AG04450 (cell line): ENCODE results near the gene SNORC. TPM values are rescaled to one million over a fixed set of nuclear protein-coding genes. Genes with fewer than 3 reads are reported as not detected.

ENCODE experiments used
- CTCF ChIA-PET: fragments of 300-600, 350-600 bp; formaldehyde crosslinking; extraction: SDS; loops from one replicate; lab custom pipeline; 2022; ENCODE audit warnings: antibody characterized with exemption, inconsistent platforms; lab: Charles Lee
- POLR2A ChIA-PET: fragments of 350-600 bp; formaldehyde crosslinking; extraction: SDS; loops from one replicate; lab custom pipeline; 2021; ENCODE audit warnings: antibody characterized with exemption, inconsistent platforms; lab: Yijun Ruan, JAX
- DNase-seq: peaks from one replicate; pipeline ENCODE4 v3.0.0-alpha.2; 2011; ENCODE audit warnings: low read depth, low spot score
- H3K27ac ChIP-seq: one replicate; pipeline ENCODE4 v1.5.1; 2012; ENCODE audit warnings: low read depth, low read length, control low read depth
- H3K27me3 ChIP-seq: one replicate; pipeline ENCODE4 v1.6.0; 2012; ENCODE audit warnings: low read length; ENCODE audit not compliant: control insufficient read depth, insufficient read depth
- H3K4me3 ChIP-seq: 2 replicates; pipeline ENCODE4 v1.5.1; 2011; ENCODE audit warnings: mild to moderate bottlenecking, low read depth, low read length, control low read depth
- H3K9me3 ChIP-seq: 2 replicates; pipeline ENCODE4 v1.5.1; 2012; ENCODE audit warnings: low read length; ENCODE audit not compliant: control insufficient read depth, insufficient read depth
- polyA plus RNA-seq: library from polyadenylated mRNA; depleted of rRNA; stranded (reverse); fragments of >200 nt; gene quantifications from 2 replicates; pipeline ENCODE4 v1.2.3, GENCODE V29; 2011
- TF ChIP-seq, protein P1 (sequence below): IDR thresholded peaks from 2 replicates; pipeline ENCODE4 v1.5.1; 2011; ENCODE audit warnings: low read depth, low read length, control low read depth, inconsistent platforms

The SNORC gene
- polyA plus RNA-seq, 1 experiment = 0.48 TPM

DNA sequence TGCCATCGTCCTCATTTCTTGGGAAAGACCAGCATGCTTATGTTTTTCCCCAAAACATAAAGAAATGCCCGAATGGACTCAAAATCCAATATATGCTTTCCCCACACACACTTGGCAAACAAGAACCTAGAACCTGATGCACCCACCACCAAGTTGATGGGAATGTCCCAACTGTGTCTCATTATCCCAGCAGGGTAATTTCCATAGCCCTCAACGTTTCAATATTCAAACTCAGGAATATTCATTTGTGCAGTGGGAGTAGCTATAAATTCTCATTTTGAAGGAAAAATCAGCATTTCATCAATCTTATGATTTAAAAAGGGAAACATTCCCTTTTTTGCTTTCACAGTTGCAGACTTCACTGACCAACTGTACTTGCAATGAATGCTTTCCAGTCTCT lies 50.7 kb downstream of the SNORC start:
- Histone ChIP-seq H3K27ac (no peak overlapping the region), H3K4me3 (no peak overlapping the region), H3K9me3 (peaks cover 10% of the 10 kb centered on the region), H3K27me3 (peaks cover 37% of the 10 kb centered on the region)
- POLR2A ChIA-PET = no interaction called here
- DNase-seq = no peak
- CTCF ChIA-PET = no interaction called here
- TF ChIP-seq, protein P1, sequence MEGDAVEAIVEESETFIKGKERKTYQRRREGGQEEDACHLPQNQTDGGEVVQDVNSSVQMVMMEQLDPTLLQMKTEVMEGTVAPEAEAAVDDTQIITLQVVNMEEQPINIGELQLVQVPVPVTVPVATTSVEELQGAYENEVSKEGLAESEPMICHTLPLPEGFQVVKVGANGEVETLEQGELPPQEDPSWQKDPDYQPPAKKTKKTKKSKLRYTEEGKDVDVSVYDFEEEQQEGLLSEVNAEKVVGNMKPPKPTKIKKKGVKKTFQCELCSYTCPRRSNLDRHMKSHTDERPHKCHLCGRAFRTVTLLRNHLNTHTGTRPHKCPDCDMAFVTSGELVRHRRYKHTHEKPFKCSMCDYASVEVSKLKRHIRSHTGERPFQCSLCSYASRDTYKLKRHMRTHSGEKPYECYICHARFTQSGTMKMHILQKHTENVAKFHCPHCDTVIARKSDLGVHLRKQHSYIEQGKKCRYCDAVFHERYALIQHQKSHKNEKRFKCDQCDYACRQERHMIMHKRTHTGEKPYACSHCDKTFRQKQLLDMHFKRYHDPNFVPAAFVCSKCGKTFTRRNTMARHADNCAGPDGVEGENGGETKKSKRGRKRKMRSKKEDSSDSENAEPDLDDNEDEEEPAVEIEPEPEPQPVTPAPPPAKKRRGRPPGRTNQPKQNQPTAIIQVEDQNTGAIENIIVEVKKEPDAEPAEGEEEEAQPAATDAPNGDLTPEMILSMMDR = no peak

DNA sequence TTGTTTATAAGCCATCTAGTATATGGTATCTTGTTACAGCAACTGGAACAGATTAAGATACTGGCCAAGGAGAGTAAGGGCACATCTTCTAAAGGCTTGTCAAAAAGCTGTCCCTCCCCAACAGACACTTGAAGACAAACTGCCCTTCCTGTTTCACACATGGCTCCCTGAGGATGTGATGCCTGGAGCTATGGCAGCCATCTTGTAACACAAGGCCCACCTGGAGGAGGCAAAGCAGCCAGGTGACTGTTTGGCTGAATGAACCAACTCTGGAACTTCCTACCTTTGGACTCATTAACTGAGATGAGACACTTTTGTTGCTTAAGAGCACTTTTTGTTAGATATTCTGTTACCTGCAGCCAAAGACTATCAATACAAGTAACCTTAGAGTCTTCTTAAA lies 54.4 kb downstream of the SNORC start:
- no peak for DNase-seq
- Histone ChIP-seq H3K27ac (no peak overlapping the region), H3K9me3 (peaks cover 18% of the 10 kb centered on the region), H3K4me3 (no peak overlapping the region), H3K27me3 (peaks cover 56% of the 10 kb centered on the region)
- CTCF ChIA-PET = no interaction called here
- POLR2A ChIA-PET = no interaction called here
- TF ChIP-seq, protein P1 = no peak

- H3K27ac ChIP-seq = no peak overlapping the region
- H3K27me3 ChIP-seq = peaks cover 60% of the 10 kb centered on the region
- no peak overlapping the region for H3K4me3 ChIP-seq
- ChIA-PET CTCF (no interaction called here), POLR2A (no interaction called here)
- TF ChIP-seq, protein P1 = no peak
- no peak for DNase-seq
- peaks cover 14% of the 10 kb centered on the region for H3K9me3 ChIP-seq
Measured at GRCh38 chr2:232925153-232925820, 55.2 kb downstream of the SNORC start.

GRCh38 chr2:232925821-232926156 lies 55.7 kb downstream of the SNORC start:
- Histone ChIP-seq H3K27ac (no peak overlapping the region), H3K27me3 (peaks cover 61% of the 10 kb centered on the region), H3K4me3 (no peak overlapping the region), H3K9me3 (peaks cover 13% of the 10 kb centered on the region)
- no peak for DNase-seq
- TF ChIP-seq, protein P1 = no peak
- ChIA-PET CTCF (no interaction called here), POLR2A (no interaction called here)

DNA sequence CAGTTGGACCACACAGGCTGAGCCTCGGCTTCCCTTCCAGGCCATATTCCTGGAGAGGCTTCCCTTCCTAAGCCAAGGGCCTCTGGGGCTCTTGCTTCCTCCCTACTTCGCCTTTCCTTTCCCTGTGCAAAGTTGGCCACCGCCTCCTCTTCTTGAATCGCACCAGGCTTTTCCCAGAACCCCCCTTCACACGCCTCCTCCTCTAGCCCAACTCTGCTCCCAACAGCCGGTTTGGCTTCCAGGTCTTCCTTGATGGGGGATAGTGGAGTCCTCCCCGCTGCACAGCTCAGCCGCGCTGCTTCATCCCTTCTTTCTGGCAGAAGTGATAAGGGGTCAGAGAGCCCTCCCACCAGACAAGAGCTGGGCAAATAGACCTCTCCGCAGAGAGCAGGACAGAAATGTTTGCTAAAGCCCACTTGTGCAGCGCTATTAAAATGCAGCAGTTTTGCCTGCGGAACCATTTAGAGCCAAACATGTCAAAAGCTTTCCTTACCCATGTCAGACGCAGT lies 56.4 kb downstream of the SNORC start:
- TF ChIP-seq, protein P1 = no peak
- ChIA-PET POLR2A (no interaction called here), CTCF (no interaction called here)
- no peak for DNase-seq
- Histone ChIP-seq H3K27me3 (peaks cover 59% of the 10 kb centered on the region), H3K4me3 (no peak overlapping the region), H3K27ac (no peak overlapping the region), H3K9me3 (peaks cover 13% of the 10 kb centered on the region)
